WERI-Rb-1 (cell line): ENCODE data around the gene SH3RF3.

ENCODE experiments used
- DNase-seq: peaks from one replicate; pipeline ENCODE4 v3.0.0-alpha.2; 2020
- H3K27ac ChIP-seq: fragments of 250-450 bp; sonication (Bioruptor Pico); 2 replicates; pipeline ENCODE4 v1.5.1; 2020; ENCODE audit warnings: mild to moderate bottlenecking, moderate library complexity
- H3K27me3 ChIP-seq: fragments of 250-450 bp; sonication (Bioruptor Pico); 2 replicates; pipeline ENCODE4 v1.5.1; 2021; ENCODE audit warnings: mild to moderate bottlenecking, low read depth, moderate library complexity; ENCODE audit not compliant: insufficient read depth, severe bottlenecking
- H3K36me3 ChIP-seq: fragments of 250-450 bp; sonication (Bioruptor Pico); 2 replicates; pipeline ENCODE4 v1.5.1; 2020; ENCODE audit warnings: mild to moderate bottlenecking, moderate library complexity
- H3K4me3 ChIP-seq: 2 replicates; pipeline ENCODE4 v1.5.1; 2011; ENCODE audit warnings: low read depth, mild to moderate bottlenecking, control low read depth, low read length
- H3K9me3 ChIP-seq: fragments of 250-450 bp; sonication (Bioruptor Pico); 2 replicates; pipeline ENCODE4 v1.5.1; 2021; ENCODE audit warnings: mild to moderate bottlenecking, moderate library complexity; ENCODE audit not compliant: severe bottlenecking
- TF ChIP-seq, protein P1 (sequence below): IDR thresholded peaks from 2 replicates; pipeline ENCODE4 v1.5.1; 2011; ENCODE audit warnings: low read depth, mild to moderate bottlenecking, control low read depth, inconsistent platforms, low read length

SH3RF3 gene

GRCh38 chr2:109306190-109306589 lies 177.2 kb downstream of the SH3RF3 start:
- TF ChIP-seq, protein P1, sequence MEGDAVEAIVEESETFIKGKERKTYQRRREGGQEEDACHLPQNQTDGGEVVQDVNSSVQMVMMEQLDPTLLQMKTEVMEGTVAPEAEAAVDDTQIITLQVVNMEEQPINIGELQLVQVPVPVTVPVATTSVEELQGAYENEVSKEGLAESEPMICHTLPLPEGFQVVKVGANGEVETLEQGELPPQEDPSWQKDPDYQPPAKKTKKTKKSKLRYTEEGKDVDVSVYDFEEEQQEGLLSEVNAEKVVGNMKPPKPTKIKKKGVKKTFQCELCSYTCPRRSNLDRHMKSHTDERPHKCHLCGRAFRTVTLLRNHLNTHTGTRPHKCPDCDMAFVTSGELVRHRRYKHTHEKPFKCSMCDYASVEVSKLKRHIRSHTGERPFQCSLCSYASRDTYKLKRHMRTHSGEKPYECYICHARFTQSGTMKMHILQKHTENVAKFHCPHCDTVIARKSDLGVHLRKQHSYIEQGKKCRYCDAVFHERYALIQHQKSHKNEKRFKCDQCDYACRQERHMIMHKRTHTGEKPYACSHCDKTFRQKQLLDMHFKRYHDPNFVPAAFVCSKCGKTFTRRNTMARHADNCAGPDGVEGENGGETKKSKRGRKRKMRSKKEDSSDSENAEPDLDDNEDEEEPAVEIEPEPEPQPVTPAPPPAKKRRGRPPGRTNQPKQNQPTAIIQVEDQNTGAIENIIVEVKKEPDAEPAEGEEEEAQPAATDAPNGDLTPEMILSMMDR: no peak
- Histone ChIP-seq H3K27me3 (no peaks in the 10 kb centered on the region), H3K4me3 (no peak overlapping the region), H3K9me3 (no peaks in the 10 kb centered on the region), H3K27ac (no peak overlapping the region), H3K36me3 (no peaks in the 10 kb centered on the region)
- DNase-seq: no peak

DNA sequence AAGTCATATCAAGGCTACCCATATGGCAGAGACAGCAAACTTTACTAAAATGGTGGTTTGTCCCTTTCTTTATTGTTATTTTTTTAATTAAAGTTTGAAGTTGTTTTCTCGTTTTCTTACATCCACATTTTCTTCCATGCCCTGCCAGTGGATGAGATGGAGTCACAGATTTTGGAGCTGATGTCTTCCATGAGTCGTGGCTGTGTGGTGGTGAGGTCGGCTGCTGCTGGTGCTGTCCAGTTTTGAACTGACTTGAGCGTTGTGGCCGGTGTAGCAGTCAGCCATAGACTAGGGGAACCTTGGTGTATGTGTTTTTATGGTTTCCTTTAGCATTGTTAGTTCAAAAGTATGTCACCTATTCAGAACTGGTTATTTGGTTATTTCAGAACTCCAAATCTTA lies 182.8 kb downstream of the SH3RF3 start:
- DNase-seq: no peak
- TF ChIP-seq, protein P1: no peak
- H3K27ac ChIP-seq: no peak overlapping the region
- no peaks in the 10 kb centered on the region for H3K9me3 ChIP-seq
- no peaks in the 10 kb centered on the region for H3K27me3 ChIP-seq
- no peak overlapping the region for H3K4me3 ChIP-seq
- H3K36me3 ChIP-seq: no peaks in the 10 kb centered on the region

- TF ChIP-seq, protein P1: no peak
- Histone ChIP-seq H3K36me3 (no peaks in the 10 kb centered on the region), H3K4me3 (no peak overlapping the region), H3K27me3 (no peaks in the 10 kb centered on the region), H3K9me3 (no peaks in the 10 kb centered on the region), H3K27ac (no peak overlapping the region)
- no peak for DNase-seq
Observed at GRCh38 chr2:109312902-109313301, 183.9 kb downstream of the SH3RF3 start.

DNA sequence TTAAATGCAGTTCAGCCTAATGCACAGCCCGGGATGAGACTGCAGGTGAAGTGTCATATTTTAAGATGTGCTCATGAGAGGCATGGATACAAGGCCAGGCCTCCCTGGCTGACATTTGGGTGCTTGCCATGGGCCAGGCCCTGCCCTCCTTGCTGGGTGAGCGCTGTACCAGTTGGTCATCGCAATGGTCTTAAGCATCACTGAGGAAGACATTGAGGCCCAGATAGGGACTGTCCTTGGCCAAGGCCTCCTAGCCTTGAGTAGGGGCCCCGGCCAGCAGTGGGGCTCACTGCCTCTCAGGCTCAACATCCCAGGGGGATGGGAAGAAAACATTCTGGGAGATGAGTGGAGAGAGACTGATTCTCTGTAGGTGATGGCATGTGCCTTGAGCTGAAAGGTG lies 184.3 kb downstream of the SH3RF3 start:
- Histone ChIP-seq H3K36me3 (no peaks in the 10 kb centered on the region), H3K4me3 (no peak overlapping the region), H3K9me3 (no peaks in the 10 kb centered on the region), H3K27me3 (no peaks in the 10 kb centered on the region), H3K27ac (no peak overlapping the region)
- no peak for DNase-seq
- TF ChIP-seq, protein P1: no peak

DNA sequence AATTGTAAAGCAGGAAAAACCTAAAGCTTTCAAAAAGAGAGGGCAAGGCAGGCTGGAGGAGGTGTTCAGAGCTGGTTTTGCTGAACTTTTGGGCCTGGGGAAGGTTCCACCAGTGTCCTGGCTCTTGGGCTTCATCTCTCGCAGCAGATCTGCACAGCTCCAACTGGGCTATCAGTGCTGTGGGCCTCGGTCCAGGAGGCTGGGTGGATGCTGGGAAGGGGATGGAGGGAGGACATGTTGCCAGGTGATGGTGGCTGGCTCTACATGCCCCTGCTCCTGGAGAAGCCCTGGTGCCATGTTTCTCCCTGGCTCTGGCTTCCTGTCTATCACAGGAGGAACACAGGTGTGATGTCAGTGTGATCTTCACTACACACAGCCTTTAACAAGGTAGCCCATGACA lies 187.1 kb downstream of the SH3RF3 start:
- Histone ChIP-seq H3K4me3 (no peak overlapping the region), H3K27me3 (no peaks in the 10 kb centered on the region), H3K27ac (no peak overlapping the region), H3K9me3 (no peaks in the 10 kb centered on the region), H3K36me3 (no peaks in the 10 kb centered on the region)
- TF ChIP-seq, protein P1: no peak
- no peak for DNase-seq

- no peak overlapping the region for H3K4me3 ChIP-seq
- H3K27me3 ChIP-seq: no peaks in the 10 kb centered on the region
- DNase-seq: no peak
- no peak overlapping the region for H3K27ac ChIP-seq
- H3K36me3 ChIP-seq: no peaks in the 10 kb centered on the region
- H3K9me3 ChIP-seq: no peaks in the 10 kb centered on the region
- TF ChIP-seq, protein P1: no peak
Observed at GRCh38 chr2:109317471-109318095, 188.6 kb downstream of the SH3RF3 start.
